Activated T-helper 9 cell treated with anti-CD3 and anti-CD28 coated beads, Interleukin-2, amount 50 U/mL, for 16 hours (primary cell): ENCODE measurements around the gene SPPL3.
"Not testable (repeated sequence)": the region's sequence is repeated elsewhere in the genome, so short reads cannot be mapped to it uniquely, and the experiment has no call there.

ENCODE experiments used
- DNase-seq: peaks from one replicate; pipeline ENCODE4 v3.0.0-alpha.2; 2020; ENCODE audit warnings: low read depth

Gene SPPL3

DNA sequence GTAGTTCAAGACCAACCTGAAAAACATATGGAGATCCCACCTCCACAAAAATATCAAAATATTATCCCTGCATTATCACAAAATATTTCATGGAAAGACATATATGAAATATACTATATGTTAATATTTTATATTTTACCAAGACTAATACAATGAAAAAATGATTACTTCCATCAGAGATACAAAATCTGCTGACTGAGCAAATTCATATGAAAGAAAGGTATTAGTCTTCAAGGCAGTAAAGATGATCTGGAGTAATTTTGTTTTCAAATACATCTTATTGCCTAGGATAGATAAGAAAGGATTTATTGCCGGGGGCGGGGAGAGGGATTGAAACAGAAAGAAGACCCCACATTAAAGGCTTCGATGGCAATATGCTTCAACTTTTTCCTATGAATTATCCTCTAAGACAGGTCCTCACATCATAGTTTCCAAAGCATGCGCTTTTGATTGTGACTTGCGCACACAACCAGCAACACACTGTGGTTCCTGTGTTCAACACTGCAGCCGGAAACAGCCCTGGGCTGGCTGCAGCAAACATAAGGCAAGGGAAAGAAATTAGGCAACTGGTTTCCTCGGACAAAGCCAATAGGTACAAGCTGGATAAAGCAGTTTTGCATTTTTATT, 83.2 kb downstream of the SPPL3 start:
- peak; percentile 8 for DNase-seq

GRCh38 chr12:120818416-120818815, 85.7 kb downstream of the SPPL3 start:
- no peak for DNase-seq

DNA sequence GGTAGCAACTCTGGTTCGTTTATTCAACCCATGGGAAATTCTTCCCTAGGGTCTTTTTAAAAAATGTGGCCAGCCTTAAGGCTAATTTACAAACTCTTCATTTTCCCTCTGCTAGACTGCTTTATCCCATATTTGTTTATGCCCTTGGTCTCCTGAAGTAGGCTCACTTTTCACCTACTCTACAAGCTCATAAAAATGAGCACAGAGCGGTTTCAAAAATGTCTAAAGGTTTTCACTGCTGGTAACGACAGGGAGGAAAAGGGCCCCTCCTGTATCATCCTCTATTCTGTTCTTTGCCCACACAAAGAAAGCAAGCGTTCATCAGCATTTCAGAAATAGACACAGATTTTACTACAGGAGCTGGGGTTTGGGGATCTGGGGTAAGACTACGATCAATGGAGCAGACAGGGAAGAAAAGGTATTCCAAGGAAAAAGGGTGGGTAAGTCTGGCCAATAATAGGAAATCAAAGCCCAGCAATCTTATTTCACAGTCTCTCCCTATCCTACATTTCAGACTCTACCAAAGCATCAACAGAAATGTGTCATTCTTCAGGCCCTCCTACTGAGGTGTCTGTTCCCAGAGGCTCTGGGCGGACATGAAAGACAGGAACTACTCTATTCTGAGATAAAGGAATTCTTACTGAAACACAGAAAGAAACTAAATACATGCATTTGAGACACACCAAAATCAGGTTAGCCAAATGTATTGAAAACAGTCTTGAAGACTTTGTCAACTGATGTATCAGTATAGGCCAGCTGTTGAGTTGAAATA, 86.4 kb downstream of the SPPL3 start:
- no peak for DNase-seq

DNA sequence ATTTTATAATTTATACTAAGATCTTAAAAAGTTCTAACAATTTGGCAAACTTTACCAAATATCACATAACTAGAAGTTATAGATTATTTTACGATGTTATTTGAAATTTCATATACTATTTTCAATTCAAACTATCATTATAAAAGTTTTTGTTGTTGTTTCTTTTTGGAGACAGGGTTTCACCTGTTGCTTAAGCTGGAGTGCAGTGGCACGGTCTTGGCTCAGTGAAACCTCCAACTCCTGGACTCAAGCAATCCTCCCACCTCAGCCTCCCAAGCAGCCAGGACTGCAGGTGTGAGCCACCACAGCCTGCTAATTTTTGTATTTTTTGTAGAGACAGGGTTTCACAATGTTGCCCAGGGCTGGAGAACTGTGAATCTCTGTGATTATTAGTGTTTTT, 87.8 kb downstream of the SPPL3 start:
- no peak for DNase-seq

GRCh38 chr12:120814903-120815429, 89.2 kb downstream of the SPPL3 start:
- no peak for DNase-seq

GRCh38 chr12:120814203-120814902, 89.8 kb downstream of the SPPL3 start:
- no peak for DNase-seq

DNA sequence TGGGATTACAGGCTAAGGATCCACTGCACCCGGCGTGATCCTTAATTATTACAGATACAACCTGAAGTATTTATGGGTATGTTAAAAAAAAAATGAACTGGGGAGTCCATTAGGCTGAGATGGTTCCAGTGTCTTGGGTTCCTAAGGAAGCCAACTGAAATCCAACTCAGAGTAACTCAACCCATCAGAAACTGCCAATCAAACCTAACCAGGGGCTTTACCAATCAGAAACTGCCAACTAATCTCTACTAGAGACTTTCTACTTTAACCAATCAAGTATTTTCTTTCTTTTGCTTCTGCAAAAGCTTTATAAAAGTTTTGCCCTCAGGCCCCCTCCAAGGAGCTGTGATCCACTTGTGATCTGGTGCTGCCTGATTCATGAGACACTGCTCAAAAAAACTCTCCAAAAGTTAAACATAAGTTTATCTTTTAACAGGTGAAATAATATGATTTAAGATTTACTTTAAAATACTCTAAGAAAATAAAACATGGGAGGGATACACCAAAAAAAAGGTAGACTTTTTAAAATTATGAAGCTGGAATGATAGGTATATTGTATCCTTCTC, 90.5 kb downstream of the SPPL3 start:
- DNase-seq, result no peak

DNA sequence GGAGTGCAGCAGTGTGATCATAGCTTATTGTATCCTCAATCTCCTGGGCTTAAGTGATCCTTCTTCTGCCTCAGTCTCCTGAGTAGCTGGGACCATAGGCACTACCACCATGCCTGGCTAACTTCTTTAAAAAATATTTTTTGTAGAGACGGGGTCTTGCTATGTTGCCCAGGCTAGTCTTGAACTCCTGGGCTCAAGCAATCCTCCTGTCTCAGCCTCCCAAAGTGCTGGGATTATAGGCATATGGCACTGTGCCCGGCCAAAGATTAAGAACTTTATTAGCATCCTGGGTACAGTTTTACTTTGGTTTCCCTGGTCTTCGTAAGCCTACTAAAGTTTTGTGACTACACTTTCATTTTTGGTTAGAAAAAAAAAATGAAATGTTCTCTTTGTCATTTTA, 94.1 kb downstream of the SPPL3 start:
- DNase-seq, result no peak

DNA sequence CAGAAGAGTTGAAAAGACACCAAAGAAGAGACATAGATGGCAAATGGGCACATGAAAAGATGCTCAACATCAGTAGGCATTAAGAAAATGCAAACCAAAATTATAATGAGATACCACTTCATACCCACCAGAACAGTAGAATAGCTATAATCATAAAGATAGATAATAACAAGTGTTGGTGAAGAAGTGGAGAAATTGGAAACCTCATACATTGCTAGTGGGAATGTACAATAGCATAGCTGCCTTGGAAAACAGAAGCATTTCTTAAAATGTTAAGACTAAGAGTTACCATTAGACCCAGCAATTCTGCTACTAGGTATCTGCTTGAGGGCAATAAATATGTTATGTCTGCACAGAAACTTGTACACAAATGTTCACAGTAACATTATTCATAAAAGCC, 99.7 kb downstream of the SPPL3 start:
- DNase-seq, result no peak

DNA sequence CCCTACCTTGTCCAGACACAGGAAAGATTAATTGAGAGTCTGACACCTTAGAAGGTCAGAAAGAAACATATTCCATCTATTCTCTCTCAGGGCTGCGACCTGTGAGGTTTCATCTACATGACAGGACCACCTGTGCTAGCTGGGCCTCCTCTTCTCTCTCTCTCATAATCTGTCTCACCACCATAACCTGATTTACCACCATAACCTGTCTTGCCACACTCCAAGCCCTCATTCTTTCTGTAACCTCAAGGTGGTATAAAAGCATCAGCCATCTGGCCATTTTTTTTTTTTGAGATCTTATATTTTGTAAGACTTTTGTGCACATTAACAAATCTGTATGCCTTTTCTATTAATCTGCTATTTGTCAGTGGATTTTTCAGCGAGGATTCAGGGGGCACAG, 103.0 kb downstream of the SPPL3 start:
- no peak for DNase-seq

DNA sequence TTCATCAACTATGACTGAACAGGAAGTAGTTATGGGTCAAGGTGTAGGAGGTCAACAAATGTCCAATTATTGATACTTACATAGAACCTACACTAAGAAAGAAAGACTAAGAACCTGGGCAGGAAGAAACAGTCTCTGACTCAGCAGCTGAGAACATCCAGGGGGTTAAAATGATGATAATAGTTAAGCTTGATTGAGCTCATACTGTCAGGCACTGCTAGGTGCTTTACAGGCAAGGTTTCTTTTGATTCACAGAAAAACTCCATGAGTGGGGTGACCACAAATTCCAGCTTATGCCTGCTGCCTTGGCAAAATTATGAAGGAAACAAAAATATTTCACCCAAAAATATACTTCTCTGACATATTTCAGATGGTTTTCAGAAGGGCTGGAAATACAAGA, 103.5 kb downstream of the SPPL3 start:
- no peak for DNase-seq

GRCh38 chr12:120799243-120800045, 104.7 kb downstream of the SPPL3 start:
- DNase-seq, result no peak

- DNase-seq, result no peak
Measured at GRCh38 chr12:120798696-120799095, 105.5 kb downstream of the SPPL3 start.

- no peak for DNase-seq
Measured at GRCh38 chr12:120797677-120798642, 106.2 kb downstream of the SPPL3 start.

GRCh38 chr12:120795441-120796178, 108.5 kb downstream of the SPPL3 start:
- no peak for DNase-seq

DNA sequence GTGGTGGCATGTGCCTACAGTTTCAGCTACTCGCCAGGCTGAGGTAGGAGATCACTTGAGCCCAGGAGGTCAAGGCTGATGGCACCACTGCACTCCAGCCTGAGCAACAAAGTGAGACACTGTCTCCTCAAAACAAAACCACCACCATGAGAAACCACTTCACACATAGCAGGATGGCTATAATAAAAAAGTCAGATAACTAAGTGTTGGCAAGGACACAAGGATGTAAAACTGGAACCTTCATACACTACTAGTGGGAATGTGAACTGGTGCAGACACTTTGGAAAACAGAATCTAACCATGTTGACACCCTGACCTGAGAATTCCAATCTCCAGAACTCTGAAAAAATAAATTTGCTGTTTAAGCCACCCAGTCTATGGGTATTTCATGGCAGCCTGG, 110.8 kb downstream of the SPPL3 start:
- no peak for DNase-seq

DNA sequence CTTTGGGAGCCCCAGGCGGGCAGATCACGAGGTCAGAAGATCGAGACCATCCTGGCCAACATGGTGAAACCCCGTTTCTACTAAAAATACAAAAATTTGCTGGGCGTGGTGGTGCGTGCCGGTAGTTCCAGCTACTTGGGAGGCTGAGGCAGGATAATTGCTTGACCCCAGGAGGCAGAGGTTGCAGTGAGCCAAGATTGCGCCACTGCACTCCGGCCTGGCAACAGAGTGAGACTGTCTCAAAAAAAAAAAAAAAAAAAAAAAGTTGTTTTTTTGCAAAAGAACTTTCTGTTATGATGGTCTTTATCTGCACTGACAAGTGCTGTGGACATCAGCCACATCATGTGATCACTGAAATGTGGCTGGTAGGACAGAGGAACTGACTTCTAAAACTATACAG, 111.7 kb downstream of the SPPL3 start:
- not testable (repeated sequence) for DNase-seq

GRCh38 chr12:120791669-120792176, 112.4 kb downstream of the SPPL3 start:
- no peak for DNase-seq

GRCh38 chr12:120790114-120790513, 114.0 kb downstream of the SPPL3 start:
- DNase-seq, result no peak

DNA sequence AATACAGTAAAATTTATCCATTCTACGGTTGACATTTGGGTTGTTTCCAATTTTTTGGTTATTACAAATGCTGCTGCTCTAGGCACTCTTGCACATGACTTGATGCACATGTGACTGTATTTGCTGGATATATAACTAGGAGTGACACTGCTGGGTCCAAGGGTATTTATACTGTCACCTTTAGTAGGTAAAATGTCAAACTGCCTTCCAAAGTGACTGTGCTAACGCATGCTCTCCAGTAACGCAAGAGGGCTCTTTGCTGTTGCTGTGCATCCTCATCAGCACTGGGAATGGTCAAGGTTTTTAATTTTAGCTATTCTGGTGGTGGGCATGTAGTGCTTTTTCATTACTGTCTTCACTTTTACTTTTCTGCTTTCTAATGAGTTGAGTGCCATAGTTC, 116.3 kb downstream of the SPPL3 start:
- no peak for DNase-seq
